H1 (cell line): ENCODE measurements around the gene GLS. TPM values are rescaled to one million over a fixed set of nuclear protein-coding genes. Genes with fewer than 3 reads are reported as not detected.

Source experiments
- CTCF ChIA-PET: fragments of 300-600 bp; sonication (Branson Sonifier 250); formaldehyde crosslinking; loops from one replicate; lab custom pipeline; 2021; ENCODE audit not compliant: partially characterized antibody; lab: Charles Lee
- POLR2A ChIA-PET: fragments of 300-600 bp; sonication (Branson Sonifier 250); formaldehyde crosslinking; loops from one replicate; lab custom pipeline; 2021; ENCODE audit warnings: inconsistent platforms; ENCODE audit not compliant: partially characterized antibody; lab: Charles Lee
- DNase-seq, 2 experiments: peaks; one replicate each; pipeline versions ENCODE4 v3.0.0 to v3.0.0-alpha.2; 2010 to 2022; ENCODE audit warnings: low spot score in 2 of 2, low read depth in 1 of 2, mixed read lengths in 1 of 2
- FAIRE-seq: peaks from 2 replicates; lab custom pipeline; 2011; peaks lifted over from hg19 to GRCh38; lab: Jason Lieb, UNC
- H2AFZ ChIP-seq: 2 replicates; pipeline ENCODE4 v1.8.1; 2012; ENCODE audit warnings: low read length, inconsistent platforms
- H2AK5ac ChIP-seq: 2 replicates; pipeline ENCODE4 v1.6.1; 2013; ENCODE audit warnings: low read depth, low read length
- H2BK120ac ChIP-seq: replicated peaks from 2 replicates; pipeline ENCODE3; 2013; ENCODE audit warnings: low read depth, low read length, inconsistent platforms
- H2BK12ac ChIP-seq: 2 replicates; pipeline ENCODE4 v1.6.1; 2013; ENCODE audit warnings: low read depth, low read length
- H2BK15ac ChIP-seq: 2 replicates; pipeline ENCODE4 v1.6.1; 2013; ENCODE audit warnings: low read length
- H2BK20ac ChIP-seq: 2 replicates; pipeline ENCODE4 v1.6.1; 2013; ENCODE audit warnings: low read length
- H2BK5ac ChIP-seq: 2 replicates; pipeline ENCODE4 v1.6.1; 2013; ENCODE audit warnings: low read depth, low read length
- H3K14ac ChIP-seq: 2 replicates; pipeline ENCODE4 v1.6.1; 2013; ENCODE audit warnings: inconsistent platforms; ENCODE audit not compliant: insufficient read length
- H3K18ac ChIP-seq: 2 replicates; pipeline ENCODE4 v1.6.1; 2013; ENCODE audit warnings: low read length; ENCODE audit errors: extremely low read depth
- H3K23ac ChIP-seq: 2 replicates; pipeline ENCODE4 v1.6.1; 2013; ENCODE audit warnings: inconsistent platforms; ENCODE audit not compliant: insufficient read length
- H3K23me2 ChIP-seq: 2 replicates; pipeline ENCODE4 v1.6.1; 2013; ENCODE audit warnings: low read depth, low read length
- H3K27ac ChIP-seq: 2 replicates; pipeline ENCODE4 v1.6.1; 2011; ENCODE audit warnings: low read depth, low read length, inconsistent platforms
- H3K27me3 ChIP-seq, 4 experiments: replicated peaks in 1 of 4; 1 replicate in 1 of 4; 2 replicates in 3 of 4; pipeline versions ENCODE4 v1.6.1 to v1.8.1; 2011 to 2013; ENCODE audit warnings: low read length in 3 of 4, mild to moderate bottlenecking in 3 of 4, inconsistent platforms in 2 of 4, mixed read lengths in 2 of 4, moderate library complexity in 1 of 4; ENCODE audit not compliant: control insufficient read depth in 3 of 4, insufficient read depth in 3 of 4; ENCODE audit errors: extremely low read depth in 1 of 4
- H3K36me3 ChIP-seq, 4 experiments: 2 replicates each; pipeline versions ENCODE4 v1.6.1 to v1.8.1; 2011 to 2013; ENCODE audit warnings: mild to moderate bottlenecking in 4 of 4, low read length in 3 of 4, moderate library complexity in 2 of 4, control low read depth in 1 of 4, inconsistent platforms in 1 of 4; ENCODE audit not compliant: insufficient read depth in 4 of 4, control insufficient read depth in 2 of 4
- H3K4ac ChIP-seq: replicated peaks from 2 replicates; pipeline ENCODE3; 2013; ENCODE audit warnings: low read length, low read depth, mixed read lengths, inconsistent platforms; ENCODE audit not compliant: insufficient read length
- H3K4me1 ChIP-seq, 4 experiments: replicated peaks in 1 of 4; 1 replicate in 1 of 4; 2 replicates in 3 of 4; pipeline versions ENCODE4 v1.6.1 to v1.8.1; 2011 to 2013; ENCODE audit warnings: low read length in 3 of 4, inconsistent platforms in 2 of 4, mixed read lengths in 1 of 4; ENCODE audit not compliant: insufficient read depth in 4 of 4, control insufficient read depth in 3 of 4
- H3K4me2 ChIP-seq, 2 experiments: 2 replicates each; pipeline versions ENCODE4 v1.6.1 to v1.8.1; 2011 to 2013; ENCODE audit warnings: low read depth in 2 of 2, low read length in 2 of 2, control low read depth in 1 of 2, inconsistent platforms in 1 of 2, mild to moderate bottlenecking in 1 of 2; ENCODE audit not compliant: insufficient read depth in 1 of 2
- H3K4me3 ChIP-seq, 4 experiments: fragments of 200-600, 300-600 bp in 1 of 4; sonication (generic), shearing (Covaris generic), sonication (Bioruptor Twin) in 1 of 4; 2 replicates each; pipeline versions ENCODE4 v1.5.1 to v1.8.1; 2011 to 2016; ENCODE audit warnings: low read length in 4 of 4, low read depth in 3 of 4, control low read depth in 2 of 4, inconsistent platforms in 2 of 4, mild to moderate bottlenecking in 2 of 4, mixed read lengths in 1 of 4, moderate library complexity in 1 of 4; ENCODE audit not compliant: insufficient read depth in 2 of 4; ENCODE audit errors: extremely low read depth in 1 of 4
- H3K56ac ChIP-seq: replicated peaks from 2 replicates; pipeline ENCODE3; 2013; ENCODE audit warnings: low read depth, mild to moderate bottlenecking, mixed read lengths, low read length, inconsistent platforms; ENCODE audit not compliant: insufficient read length
- H3K79me1 ChIP-seq: 2 replicates; pipeline ENCODE4 v1.6.1; 2013; ENCODE audit warnings: low read depth, low read length, control low read depth
- H3K79me2 ChIP-seq, 2 experiments: 2 replicates each; pipeline versions ENCODE4 v1.6.1 to v1.8.1; 2012 to 2013; ENCODE audit warnings: low read length in 2 of 2, mild to moderate bottlenecking in 2 of 2, inconsistent platforms in 1 of 2; ENCODE audit not compliant: insufficient read depth in 2 of 2, control insufficient read depth in 1 of 2
- H3K9ac ChIP-seq, 4 experiments: replicated peaks in 1 of 4; 1 replicate in 1 of 4; 2 replicates in 3 of 4; pipeline versions ENCODE4 v1.6.1 to v1.8.1; 2011 to 2013; ENCODE audit warnings: low read depth in 3 of 4, low read length in 3 of 4, control low read depth in 2 of 4, mild to moderate bottlenecking in 2 of 4, moderate library complexity in 2 of 4, inconsistent platforms in 1 of 4; ENCODE audit errors: extremely low read depth in 1 of 4
- H3K9me3 ChIP-seq, 2 experiments: 2 replicates each; pipeline versions ENCODE4 v1.6.1 to v1.8.1; 2012 to 2013; ENCODE audit warnings: mild to moderate bottlenecking in 2 of 2, moderate library complexity in 2 of 2, control low read depth in 1 of 2, inconsistent platforms in 1 of 2, low read depth in 1 of 2, low read length in 1 of 2, mixed read lengths in 1 of 2; ENCODE audit not compliant: insufficient read depth in 2 of 2
- H4K20me1 ChIP-seq, 2 experiments: replicated peaks in 1 of 2; 2 replicates each; pipeline versions ENCODE3 to v1.8.1; 2011 to 2013; ENCODE audit warnings: inconsistent platforms in 2 of 2, low read length in 2 of 2, mild to moderate bottlenecking in 1 of 2; ENCODE audit not compliant: insufficient read depth in 2 of 2, control insufficient read depth in 1 of 2
- H4K5ac ChIP-seq: 2 replicates; pipeline ENCODE4 v1.6.1; 2013; ENCODE audit warnings: low read length, low read depth, mixed read lengths, inconsistent platforms; ENCODE audit not compliant: insufficient read length
- H4K8ac ChIP-seq: 2 replicates; pipeline ENCODE4 v1.8.0; 2013; ENCODE audit warnings: mild to moderate bottlenecking, moderate library complexity, low read length, inconsistent platforms; ENCODE audit not compliant: insufficient read depth; ENCODE audit errors: extremely low read depth
- H4K91ac ChIP-seq: replicated peaks from 2 replicates; pipeline ENCODE3; 2013; ENCODE audit warnings: low read length, mixed read lengths, inconsistent platforms; ENCODE audit not compliant: insufficient read length
- ASH2L ChIP-seq: fragments of 200-600, 300-600 bp; sonication (generic); IDR thresholded peaks from one replicate; pipeline ENCODE4 v1.7.1; 2017; ENCODE audit warnings: low read length
- CHD2 ChIP-seq: IDR thresholded peaks from 2 replicates; pipeline ENCODE4 v1.6.1; 2012; ENCODE audit warnings: low read length, improper control_type of control experiment
- GTF2F1 ChIP-seq: IDR thresholded peaks from 2 replicates; pipeline ENCODE4 v1.6.1; 2012; ENCODE audit warnings: low read depth, low read length, improper control_type of control experiment, borderline replicate concordance
- KDM5A ChIP-seq: fragments of 200-600 bp; IDR thresholded peaks from 2 replicates; pipeline ENCODE4 v1.7.1; 2012; ENCODE audit warnings: mild to moderate bottlenecking, low read length, inconsistent platforms, mixed read lengths
- POLR2AphosphoS5 ChIP-seq: IDR thresholded peaks from 2 replicates; pipeline ENCODE4 v1.6.1; 2011; ENCODE audit warnings: low read depth, low read length
- RNF2 ChIP-seq: fragments of 200-900, 300-1000 bp; sonication (generic); IDR thresholded peaks from 2 replicates; pipeline ENCODE4 v1.7.1; 2016; ENCODE audit warnings: borderline replicate concordance, low read depth, mild to moderate bottlenecking, antibody characterized with exemption, low read length; ENCODE audit not compliant: poor library complexity, severe bottlenecking; ENCODE audit errors: missing control alignments
- TCF12 ChIP-seq: IDR thresholded peaks from 2 replicates; pipeline ENCODE4 v1.6.1; 2011; ENCODE audit warnings: low read depth, mild to moderate bottlenecking, low read length
- USF2 ChIP-seq: IDR thresholded peaks from 2 replicates; pipeline ENCODE4 v1.6.1; 2011; ENCODE audit warnings: low read length, improper control_type of control experiment
- YY1 ChIP-seq: IDR thresholded peaks from 2 replicates; pipeline ENCODE4 v1.6.1; 2011; ENCODE audit warnings: low read depth, mild to moderate bottlenecking, low read length
- WGBS, 2 experiments: shearing (Covaris generic) in 1 of 2; methylation state at CpG; one replicate each; pipeline versions ENCODE4 v1.1.6 to v1.1.7; 2013 to 2015; ENCODE audit warnings: low lambda C conversion rate in 2 of 2, mixed read lengths in 2 of 2, inconsistent platforms in 1 of 2, low coverage in 1 of 2, missing lambda C conversion rate in 1 of 2; ENCODE audit not compliant: insufficient replicate concordance in 2 of 2, insufficient coverage in 1 of 2, insufficient read length in 1 of 2; ENCODE audit errors: extremely low coverage in 1 of 2, missing lambda C conversion rate in 1 of 2; 5-methylcytosine and 5-hydroxymethylcytosine counted together
- polyA plus RNA-seq, 7 experiments: library from polyadenylated mRNA; depleted of rRNA in 3 of 7; stranded (reverse) in 5 of 7; unstranded in 2 of 7; fragments of >200 nt in 5 of 7; fragments of 200-250 nt in 2 of 7; gene quantifications; 1 replicate in 5 of 7; 2 replicates in 1 of 7; 4 replicates in 1 of 7; pipeline versions ENCODE4 v1.2.1 to v1.2.3, GENCODE V29; 2011 to 2013; ENCODE audit warnings: missing spikeins in 2 of 7, mixed read lengths in 2 of 7
- total RNA-seq: library from RNA; stranded (reverse); fragmentation: NEBNext Ultra II Directional; extraction: Animal tissue kit (Norgen Biotek cat#: 25700); gene quantifications from 2 replicates; pipeline ENCODE4 v1.2.1, GENCODE V29; 2021

Gene GLS
- total and polyA plus RNA-seq, 2 of the 8 experiments (the other 6 are each of a cell fraction or from before 2014, with no cell fraction given), result 15.7 to 89.8 TPM

- no peak within 1 kb of the TSS for H2AK5ac ChIP-seq
- no peak within 1 kb of the TSS for H3K14ac ChIP-seq
- H3K9me3 ChIP-seq, result no peaks in the 10 kb centered on the region
- H2BK5ac ChIP-seq, result peak within 1 kb of the TSS; percentile 75; the same call in 1 of the 2 replicates
- no peak for FAIRE-seq
- H3K4ac ChIP-seq, result peak within 1 kb of the TSS; percentile 73
- peak within 1 kb of the TSS; percentile 77 to 96 (median 90) for H3K4me3 ChIP-seq
- peaks cover 12% of the 10 kb centered on the region for H3K23me2 ChIP-seq
- H2AFZ ChIP-seq, result peak within 1 kb of the TSS; percentile 89
- H3K23ac ChIP-seq, result no peak within 1 kb of the TSS
- H4K91ac ChIP-seq, result no peak within 1 kb of the TSS
- peak within 1 kb of the TSS; percentile 70 to 89 (median 76) for H3K9ac ChIP-seq
- peaks cover 0 to 13% (median 6%) of the 10 kb centered on the region in 4 experiments; a peak in 4 of 7 replicates for H3K27me3 ChIP-seq
- peak within 1 kb of the TSS; percentile 98 to 99 for H3K4me2 ChIP-seq
- peak within 1 kb of the TSS; percentile 89 for H4K5ac ChIP-seq
- H3K18ac ChIP-seq, result peak within 1 kb of the TSS; percentile 66; the same call in 1 of the 2 replicates
- POLR2A ChIA-PET, result interaction anchor here (0.6 to 1.4 kb wide), 4 partner anchors 10 to 133 kb away, joined by 3 to 10 read pairs (median 3); no protein-coding TSS in a partner anchor
- peak within 1 kb of the TSS; percentile 92 for H4K8ac ChIP-seq
- peak in 1 of 2 experiments; percentile 99 for DNase-seq
- H2BK12ac ChIP-seq, result peak within 1 kb of the TSS; percentile 52; the same call in 1 of the 2 replicates
- H3K56ac ChIP-seq, result peak within 1 kb of the TSS; percentile 37
- peak within 1 kb of the TSS; percentile 61; the same call in 1 of the 2 replicates for H3K27ac ChIP-seq
- 2% methylated on average over 54 of the region's 68 CpGs; no CpG with 5 or more reads in 1 of the 2 experiments for WGBS, 2 experiments
- peaks cover 3 to 19% of the 10 kb centered on the region in 2 experiments; a peak in 2 of 4 replicates for H3K79me2 ChIP-seq
- H3K4me1 ChIP-seq, result peaks cover 0 to 6% (median 1%) of the 10 kb centered on the region in 4 experiments; a peak in 3 of 7 replicates
- CTCF ChIA-PET, result interaction anchor here (1.2 to 3.2 kb wide), 5 partner anchors 9 to 18 kb away, joined by 3 to 15 read pairs (median 8); no protein-coding TSS in a partner anchor
- peaks cover 0 to 9% (median 3%) of the 10 kb centered on the region in 4 experiments; a peak in 3 of 8 replicates for H3K36me3 ChIP-seq
- 0 out of 2 replicates have a peak within 1 kb of the TSS, but pooled peaks have one; percentile 47 for H2BK15ac ChIP-seq
- peaks cover 0 to 4% of the 10 kb centered on the region in 2 experiments for H4K20me1 ChIP-seq
- no peak within 1 kb of the TSS for H2BK20ac ChIP-seq
- no peaks in the 10 kb centered on the region for H3K79me1 ChIP-seq
- H2BK120ac ChIP-seq, result peak within 1 kb of the TSS; percentile 75
- TF ChIP-seq RNF2 (peak; percentile 52), POLR2AphosphoS5 (peak; percentile 86), YY1 (no peak), ASH2L (peak; percentile 99), TCF12 (0 out of 2 replicates have a peak, but pooled peaks have one; percentile 37), USF2 (0 out of 2 replicates have a peak, but pooled peaks have one; percentile 3), CHD2 (peak; percentile 77), KDM5A (peak; percentile 64), GTF2F1 (0 out of 2 replicates have a peak, but pooled peaks have one; percentile 32)
Observed at GRCh38 chr2:191013932-191014652, 133.5 kb downstream of the GLS start, which contains the start of gene STAT1. Gene STAT1, minus strand, starts transcription at chr2:191014171. Its CDS starts 4,168 bp downstream, at chr2:191010003.
